ENCODE results near the gene KCNH2. TPM values are rescaled to one million over a fixed set of nuclear protein-coding genes. Genes with fewer than 3 reads are reported as not detected.
"Not testable (repeated sequence)": the region's sequence is repeated elsewhere in the genome, so short reads cannot be mapped to it uniquely, and the experiment has no call there.

Gene KCNH2
- total RNA-seq, 1 donor from 2014 or later = 7.3 TPM

DNA sequence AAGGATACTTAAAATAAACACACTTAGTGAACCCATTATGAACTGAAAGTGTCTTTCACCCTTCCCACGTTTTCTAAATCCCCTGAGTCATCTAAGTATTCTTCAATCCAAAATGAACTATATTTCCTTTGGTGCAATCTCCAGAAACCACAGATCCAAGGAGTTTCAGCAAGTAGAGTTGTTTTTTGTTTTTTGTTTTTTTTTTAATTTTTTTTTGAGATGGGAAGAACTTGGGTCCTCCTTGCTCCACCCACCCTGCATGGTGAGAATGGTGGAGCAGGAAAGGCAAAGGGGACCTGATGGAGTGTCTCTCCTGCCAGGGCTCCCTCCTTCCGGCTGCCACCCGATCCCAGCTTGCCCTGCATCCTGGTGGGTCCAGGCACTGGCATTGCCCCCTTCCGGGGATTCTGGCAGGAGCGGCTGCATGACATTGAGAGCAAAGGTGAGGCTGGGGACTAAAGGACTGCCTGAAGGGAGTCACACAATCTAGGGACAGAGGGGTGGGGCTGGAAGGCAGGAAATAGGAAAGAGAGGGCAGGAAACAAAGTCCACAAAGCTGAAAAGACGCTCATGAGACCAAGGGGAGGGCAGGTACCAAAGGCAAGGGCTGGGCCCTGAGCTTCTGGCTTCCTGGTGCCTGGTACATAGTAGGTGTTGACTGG, 34.0 kb upstream of the KCNH2 start:
- no peak overlapping the region for H3K9ac ChIP-seq (ENCODE audit: low read depth in 1 of 3, low read length in 3 of 3)
- no peak overlapping the region for H3K27ac ChIP-seq (ENCODE audit: low read depth, low read length)
- H3K4me3 ChIP-seq (ENCODE audit: low read length in 3 of 3) = no peak overlapping the region
- H3K9me3 ChIP-seq (ENCODE audit: control insufficient read depth in 3 of 3, low read length in 3 of 3) = no peaks in the 10 kb centered on the region
- H3K27me3 ChIP-seq (ENCODE audit: control insufficient read depth in 3 of 3, insufficient read depth in 3 of 3, low read length in 3 of 3) = peaks cover 45 to 60% (median 57%) of the 10 kb centered on the region in 3 donors
- H3K36me3 ChIP-seq (ENCODE audit: control insufficient read depth in 3 of 3, insufficient read depth in 3 of 3, low read length in 3 of 3) = no peaks in the 10 kb centered on the region
- peaks cover 6 to 29% (median 21%) of the 10 kb centered on the region in 3 donors for H3K4me1 ChIP-seq (ENCODE audit: control insufficient read depth in 3 of 3, insufficient read depth in 3 of 3, low read length in 3 of 3)

- H3K4me3 ChIP-seq (ENCODE audit: low read length in 3 of 3); H3K9ac ChIP-seq (ENCODE audit: low read depth in 1 of 3, low read length in 3 of 3); H3K9me3 ChIP-seq (ENCODE audit: control insufficient read depth in 3 of 3, low read length in 3 of 3); H3K36me3 ChIP-seq (ENCODE audit: control insufficient read depth in 3 of 3, insufficient read depth in 3 of 3, low read length in 3 of 3); H3K27ac ChIP-seq (ENCODE audit: low read depth, low read length): not testable (repeated sequence)
- H3K4me1 ChIP-seq (ENCODE audit: control insufficient read depth in 3 of 3, insufficient read depth in 3 of 3, low read length in 3 of 3) = peaks cover 6 to 31% (median 21%) of the 10 kb centered on the region in 3 donors
- peaks cover 40 to 54% (median 54%) of the 10 kb centered on the region in 3 donors for H3K27me3 ChIP-seq (ENCODE audit: control insufficient read depth in 3 of 3, insufficient read depth in 3 of 3, low read length in 3 of 3)
Observed at GRCh38 chr7:151011616-151012015, 33.5 kb upstream of the KCNH2 start.

DNA sequence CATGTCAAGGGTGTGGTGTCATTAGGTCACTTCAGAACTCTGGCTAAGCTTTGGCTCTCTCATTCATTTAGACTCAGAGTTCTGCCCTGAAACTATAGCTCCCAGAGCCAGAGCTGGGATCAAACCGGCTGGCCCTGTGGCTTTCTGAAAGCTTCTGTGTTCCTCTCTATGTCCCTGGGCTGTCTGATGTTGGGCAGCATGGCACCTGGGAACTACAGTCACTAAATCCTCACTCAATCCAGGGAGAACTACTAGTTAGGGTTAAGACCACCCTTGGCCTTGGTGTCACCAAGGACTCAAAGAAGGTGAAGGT, 32.9 kb upstream of the KCNH2 start:
- H3K4me3 ChIP-seq (ENCODE audit: low read length in 3 of 3) = no peak overlapping the region
- H3K36me3 ChIP-seq (ENCODE audit: control insufficient read depth in 3 of 3, insufficient read depth in 3 of 3, low read length in 3 of 3) = no peaks in the 10 kb centered on the region
- H3K27me3 ChIP-seq (ENCODE audit: control insufficient read depth in 3 of 3, insufficient read depth in 3 of 3, low read length in 3 of 3) = peaks cover 34 to 52% (median 49%) of the 10 kb centered on the region in 3 donors
- H3K27ac ChIP-seq (ENCODE audit: low read depth, low read length) = no peak overlapping the region
- H3K4me1 ChIP-seq (ENCODE audit: control insufficient read depth in 3 of 3, insufficient read depth in 3 of 3, low read length in 3 of 3) = peaks cover 6 to 33% (median 21%) of the 10 kb centered on the region in 3 donors
- H3K9me3 ChIP-seq (ENCODE audit: control insufficient read depth in 3 of 3, low read length in 3 of 3) = no peaks in the 10 kb centered on the region
- H3K9ac ChIP-seq (ENCODE audit: low read depth in 1 of 3, low read length in 3 of 3) = no peak overlapping the region

DNA sequence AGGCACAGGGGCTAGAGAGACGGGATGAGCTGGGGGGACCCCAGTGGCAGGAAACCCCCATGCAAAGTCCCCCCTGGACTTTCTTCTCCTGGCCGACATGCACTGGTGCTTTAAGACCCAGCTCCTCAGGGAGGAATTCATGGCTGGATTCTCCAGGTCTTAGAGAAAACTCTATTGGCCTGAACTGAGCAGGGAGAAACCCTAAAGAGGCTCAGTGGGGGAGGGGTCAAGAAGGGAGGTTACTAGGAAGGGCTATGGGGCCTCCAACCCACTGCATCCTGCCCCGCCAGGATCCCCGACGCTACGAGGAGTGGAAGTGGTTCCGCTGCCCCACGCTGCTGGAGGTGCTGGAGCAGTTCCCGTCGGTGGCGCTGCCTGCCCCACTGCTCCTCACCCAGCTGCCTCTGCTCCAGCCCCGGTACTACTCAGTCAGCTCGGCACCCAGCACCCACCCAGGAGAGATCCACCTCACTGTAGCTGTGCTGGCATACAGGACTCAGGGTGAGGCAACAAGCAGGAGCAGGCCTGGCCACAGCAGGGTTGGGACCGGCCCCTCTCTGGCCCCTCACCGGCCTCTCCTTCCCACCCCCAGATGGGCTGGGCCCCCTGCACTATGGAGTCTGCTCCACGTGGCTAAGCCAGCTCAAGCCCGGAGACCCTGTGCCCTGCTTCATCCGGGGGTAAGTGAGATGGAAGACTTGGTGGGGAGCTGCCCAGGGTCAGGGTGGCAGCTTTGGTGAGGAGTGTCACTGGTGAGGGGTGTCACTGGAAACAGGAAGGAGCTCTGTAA, 32.4 kb upstream of the KCNH2 start:
- Histone ChIP-seq H3K27ac (ENCODE audit: low read depth, low read length) (no peak overlapping the region), H3K27me3 (ENCODE audit: control insufficient read depth in 3 of 3, insufficient read depth in 3 of 3, low read length in 3 of 3) (peaks cover 31 to 46% (median 43%) of the 10 kb centered on the region in 3 donors), H3K4me1 (ENCODE audit: control insufficient read depth in 3 of 3, insufficient read depth in 3 of 3, low read length in 3 of 3) (peaks cover 6 to 33% (median 21%) of the 10 kb centered on the region in 3 donors), H3K9ac (ENCODE audit: low read depth in 1 of 3, low read length in 3 of 3) (no peak overlapping the region), H3K36me3 (ENCODE audit: control insufficient read depth in 3 of 3, insufficient read depth in 3 of 3, low read length in 3 of 3) (no peaks in the 10 kb centered on the region), H3K9me3 (ENCODE audit: control insufficient read depth in 3 of 3, low read length in 3 of 3) (no peaks in the 10 kb centered on the region), H3K4me3 (ENCODE audit: low read length in 3 of 3) (no peak overlapping the region)

DNA sequence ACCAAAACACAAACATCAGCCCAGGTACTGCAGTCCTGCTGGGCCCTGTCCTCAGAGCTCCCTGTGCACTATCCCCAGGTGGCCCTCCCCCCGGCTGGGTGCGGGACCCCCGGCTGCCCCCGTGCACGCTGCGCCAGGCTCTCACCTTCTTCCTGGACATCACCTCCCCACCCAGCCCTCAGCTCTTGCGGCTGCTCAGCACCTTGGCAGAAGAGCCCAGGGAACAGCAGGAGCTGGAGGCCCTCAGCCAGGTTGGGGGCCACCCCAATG, 31.9 kb upstream of the KCNH2 start:
- H3K27me3 ChIP-seq (ENCODE audit: control insufficient read depth in 3 of 3, insufficient read depth in 3 of 3, low read length in 3 of 3) = peaks cover 31 to 42% (median 38%) of the 10 kb centered on the region in 3 donors
- H3K9ac ChIP-seq (ENCODE audit: low read depth in 1 of 3, low read length in 3 of 3) = no peak overlapping the region
- no peak overlapping the region for H3K4me3 ChIP-seq (ENCODE audit: low read length in 3 of 3)
- no peaks in the 10 kb centered on the region for H3K36me3 ChIP-seq (ENCODE audit: control insufficient read depth in 3 of 3, insufficient read depth in 3 of 3, low read length in 3 of 3)
- no peak overlapping the region for H3K27ac ChIP-seq (ENCODE audit: low read depth, low read length)
- H3K4me1 ChIP-seq (ENCODE audit: control insufficient read depth in 3 of 3, insufficient read depth in 3 of 3, low read length in 3 of 3) = peaks cover 6 to 29% (median 17%) of the 10 kb centered on the region in 3 donors
- H3K9me3 ChIP-seq (ENCODE audit: control insufficient read depth in 3 of 3, low read length in 3 of 3) = no peaks in the 10 kb centered on the region

DNA sequence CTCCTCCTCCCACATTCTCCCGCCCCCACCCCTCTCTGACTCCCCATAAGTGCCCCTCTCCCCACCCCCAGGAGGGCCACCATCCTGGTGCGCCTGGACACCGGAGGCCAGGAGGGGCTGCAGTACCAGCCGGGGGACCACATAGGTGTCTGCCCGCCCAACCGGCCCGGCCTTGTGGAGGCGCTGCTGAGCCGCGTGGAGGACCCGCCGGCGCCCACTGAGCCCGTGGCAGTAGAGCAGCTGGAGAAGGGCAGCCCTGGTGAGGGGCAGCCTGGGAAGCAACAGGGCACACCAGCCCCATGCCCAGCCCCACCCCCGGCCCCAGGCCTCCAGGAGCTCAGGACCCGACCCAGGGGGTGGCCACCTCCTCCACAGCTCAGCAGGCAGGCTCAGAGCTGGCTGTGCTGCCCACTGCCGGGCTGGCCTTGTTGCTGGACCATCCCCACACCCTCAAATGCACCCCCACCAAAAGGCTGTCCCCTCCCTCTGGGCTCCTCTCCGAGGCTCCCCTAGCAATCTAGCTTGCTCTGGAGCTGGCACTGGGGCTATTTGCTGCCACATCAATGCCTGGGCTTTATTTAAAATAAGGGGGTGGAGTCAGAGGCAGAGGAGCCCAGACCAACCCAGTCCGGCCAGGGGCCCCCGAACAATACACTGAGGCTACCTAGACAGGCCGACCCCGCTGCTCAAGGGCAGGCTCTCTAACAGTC, 31.4 kb upstream of the KCNH2 start:
- H3K27me3 ChIP-seq (ENCODE audit: control insufficient read depth in 3 of 3, insufficient read depth in 3 of 3, low read length in 3 of 3) = peaks cover 31 to 42% (median 36%) of the 10 kb centered on the region in 3 donors
- H3K9ac ChIP-seq (ENCODE audit: low read depth in 1 of 3, low read length in 3 of 3) = no peak overlapping the region
- peaks cover 6 to 27% (median 14%) of the 10 kb centered on the region in 3 donors for H3K4me1 ChIP-seq (ENCODE audit: control insufficient read depth in 3 of 3, insufficient read depth in 3 of 3, low read length in 3 of 3)
- no peaks in the 10 kb centered on the region for H3K36me3 ChIP-seq (ENCODE audit: control insufficient read depth in 3 of 3, insufficient read depth in 3 of 3, low read length in 3 of 3)
- no peaks in the 10 kb centered on the region for H3K9me3 ChIP-seq (ENCODE audit: control insufficient read depth in 3 of 3, low read length in 3 of 3)
- H3K4me3 ChIP-seq (ENCODE audit: low read length in 3 of 3) = no peak overlapping the region
- H3K27ac ChIP-seq (ENCODE audit: low read depth, low read length) = no peak overlapping the region

- Histone ChIP-seq H3K4me1 (ENCODE audit: control insufficient read depth in 3 of 3, insufficient read depth in 3 of 3, low read length in 3 of 3) (peaks cover 6 to 21% (median 10%) of the 10 kb centered on the region in 3 donors), H3K27ac (ENCODE audit: low read depth, low read length) (no peak overlapping the region), H3K27me3 (ENCODE audit: control insufficient read depth in 3 of 3, insufficient read depth in 3 of 3, low read length in 3 of 3) (peaks cover 25 to 34% (median 29%) of the 10 kb centered on the region in 3 donors), H3K36me3 (ENCODE audit: control insufficient read depth in 3 of 3, insufficient read depth in 3 of 3, low read length in 3 of 3) (no peaks in the 10 kb centered on the region), H3K9me3 (ENCODE audit: control insufficient read depth in 3 of 3, low read length in 3 of 3) (no peaks in the 10 kb centered on the region), H3K4me3 (ENCODE audit: low read length in 3 of 3) (no peak overlapping the region), H3K9ac (ENCODE audit: low read depth in 1 of 3, low read length in 3 of 3) (no peak overlapping the region)
Observed at GRCh38 chr7:151008511-151009323, 30.6 kb upstream of the KCNH2 start.

- H3K27ac ChIP-seq (ENCODE audit: low read depth, low read length) = no peak overlapping the region
Observed at GRCh38 chr7:151008143-151008510, 30.0 kb upstream of the KCNH2 start.

DNA sequence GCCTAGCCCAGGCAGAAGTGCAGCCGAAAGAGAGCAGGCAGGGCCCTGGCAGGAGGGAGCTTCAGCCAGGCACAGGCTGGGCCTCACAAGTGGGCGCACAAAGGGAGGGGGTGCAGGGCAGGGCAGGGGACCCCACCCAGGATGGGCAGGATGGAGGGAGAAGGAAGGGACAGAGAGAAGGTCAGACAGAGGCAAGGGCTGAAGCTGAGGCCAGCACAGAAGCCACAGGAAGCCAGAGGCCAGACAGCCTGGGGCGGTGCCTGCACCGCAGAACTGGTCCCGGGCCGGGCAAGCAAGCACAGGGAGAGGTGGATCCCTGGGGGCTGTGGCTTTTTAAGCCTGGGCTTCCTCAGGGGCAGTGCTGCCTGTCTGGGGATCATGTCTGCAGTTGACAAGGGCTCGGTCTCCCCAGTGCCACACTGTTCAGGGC, 29.4 kb upstream of the KCNH2 start:
- Histone ChIP-seq H3K9me3 (ENCODE audit: control insufficient read depth in 3 of 3, low read length in 3 of 3) (no peaks in the 10 kb centered on the region), H3K36me3 (ENCODE audit: control insufficient read depth in 3 of 3, insufficient read depth in 3 of 3, low read length in 3 of 3) (no peaks in the 10 kb centered on the region), H3K4me1 (ENCODE audit: control insufficient read depth in 3 of 3, insufficient read depth in 3 of 3, low read length in 3 of 3) (peaks cover 3 to 16% (median 6%) of the 10 kb centered on the region in 3 donors), H3K9ac (ENCODE audit: low read depth in 1 of 3, low read length in 3 of 3) (no peak overlapping the region), H3K4me3 (ENCODE audit: low read length in 3 of 3) (no peak overlapping the region), H3K27me3 (ENCODE audit: control insufficient read depth in 3 of 3, insufficient read depth in 3 of 3, low read length in 3 of 3) (peaks cover 15 to 25% (median 24%) of the 10 kb centered on the region in 3 donors), H3K27ac (ENCODE audit: low read depth, low read length) (no peak overlapping the region)

More at GRCh38 chr7:151008143-151008510, 30.0 kb upstream of the KCNH2 start:
- no peak overlapping the region for H3K9ac ChIP-seq (ENCODE audit: low read depth in 1 of 3, low read length in 3 of 3)
- H3K4me1 ChIP-seq (ENCODE audit: control insufficient read depth in 3 of 3, insufficient read depth in 3 of 3, low read length in 3 of 3) = peaks cover 6 to 20% (median 6%) of the 10 kb centered on the region in 3 donors
- no peak overlapping the region for H3K4me3 ChIP-seq (ENCODE audit: low read length in 3 of 3)
- no peaks in the 10 kb centered on the region for H3K36me3 ChIP-seq (ENCODE audit: control insufficient read depth in 3 of 3, insufficient read depth in 3 of 3, low read length in 3 of 3)
- H3K27me3 ChIP-seq (ENCODE audit: control insufficient read depth in 3 of 3, insufficient read depth in 3 of 3, low read length in 3 of 3) = peaks cover 22 to 32% (median 29%) of the 10 kb centered on the region in 3 donors
- H3K9me3 ChIP-seq (ENCODE audit: control insufficient read depth in 3 of 3, low read length in 3 of 3) = no peaks in the 10 kb centered on the region
